ENCODE measurements around the gene PLA2G4B. TPM values are rescaled to one million over a fixed set of nuclear protein-coding genes. Genes with fewer than 3 reads are reported as not detected.

PLA2G4B gene
- total and polyA plus RNA-seq, 4 donors: 5.7 to 13.0 (median 10.6) TPM

GRCh38 chr15:41834096-41834495 is 4.6 kb upstream of the PLA2G4B start:
- Histone ChIP-seq H3K27me3 (ENCODE audit: control insufficient read depth in 3 of 3, insufficient read depth in 3 of 3, low read length in 2 of 3) (no peaks in the 10 kb centered on the region), H3K4me3 (no peak overlapping the region), H3K27ac (ENCODE audit: low read depth in 1 of 2, low read length in 1 of 2) (no peak overlapping the region), H3K36me3 (ENCODE audit: control insufficient read depth in 4 of 4, insufficient read depth in 4 of 4, low read length in 4 of 4) (peaks cover 0 to 16% (median 5%) of the 10 kb centered on the region in 4 donors), H3K4me1 (ENCODE audit: control insufficient read depth in 5 of 5, insufficient read depth in 5 of 5, low read length in 5 of 5) (peaks cover 0 to 21% (median 3%) of the 10 kb centered on the region in 5 donors), H3K9me3 (ENCODE audit: control insufficient read depth in 4 of 4, insufficient read depth in 3 of 4, low read length in 3 of 4) (no peaks in the 10 kb centered on the region), H3K9ac (ENCODE audit: insufficient read depth in 1 of 2, low read length in 2 of 2) (no peak overlapping the region)
- ATAC-seq (ENCODE audit: insufficient read depth, low FRiP score): no peak
- DNase-seq: no peak
- no peak for TF ChIP-seq CTCF (IDR thresholded peaks at IDR 0.05; ENCODE audit: control extremely low read depth, extremely low read depth)
- 70 to 87% methylated on average over 3 of the region's 3 CpGs for WGBS, 2 donors

- DNase-seq (no peak), ATAC-seq (ENCODE audit: insufficient read depth, low FRiP score) (no peak)
- TF ChIP-seq CTCF (IDR thresholded peaks at IDR 0.05; ENCODE audit: control extremely low read depth, extremely low read depth): no peak
- no peak overlapping the region for H3K9ac ChIP-seq (ENCODE audit: insufficient read depth in 1 of 2, low read length in 2 of 2)
- H3K27me3 ChIP-seq (ENCODE audit: control insufficient read depth in 3 of 3, insufficient read depth in 3 of 3, low read length in 2 of 3): no peaks in the 10 kb centered on the region
- H3K4me3 ChIP-seq: no peak overlapping the region
- peaks cover 0 to 15% (median 5%) of the 10 kb centered on the region in 5 donors for H3K4me1 ChIP-seq (ENCODE audit: control insufficient read depth in 5 of 5, insufficient read depth in 5 of 5, low read length in 5 of 5)
- H3K36me3 ChIP-seq (ENCODE audit: control insufficient read depth in 4 of 4, insufficient read depth in 4 of 4, low read length in 4 of 4): peaks cover 0 to 19% (median 7%) of the 10 kb centered on the region in 4 donors
- 63 to 68% methylated on average over 6 of the region's 6 CpGs for WGBS, 2 donors
- no peaks in the 10 kb centered on the region for H3K9me3 ChIP-seq (ENCODE audit: control insufficient read depth in 4 of 4, insufficient read depth in 3 of 4, low read length in 3 of 4)
- peak overlapping the region in 1 of 2 donors; percentile 34 for H3K27ac ChIP-seq (ENCODE audit: low read depth in 1 of 2, low read length in 1 of 2)
Observed at GRCh38 chr15:41836073-41836472, 2.6 kb upstream of the PLA2G4B start.

- Histone ChIP-seq H3K9me3 (ENCODE audit: control insufficient read depth in 4 of 4, insufficient read depth in 3 of 4, low read length in 3 of 4) (no peaks in the 10 kb centered on the region), H3K9ac (ENCODE audit: insufficient read depth in 1 of 2, low read length in 2 of 2) (no peak overlapping the region), H3K4me1 (ENCODE audit: control insufficient read depth in 5 of 5, insufficient read depth in 5 of 5, low read length in 5 of 5) (peaks cover 0 to 12% (median 5%) of the 10 kb centered on the region in 5 donors), H3K27me3 (ENCODE audit: control insufficient read depth in 3 of 3, insufficient read depth in 3 of 3, low read length in 2 of 3) (no peaks in the 10 kb centered on the region), H3K27ac (ENCODE audit: low read depth in 1 of 2, low read length in 1 of 2) (peak overlapping the region in 1 of 2 donors; percentile 34), H3K4me3 (no peak overlapping the region), H3K36me3 (ENCODE audit: control insufficient read depth in 4 of 4, insufficient read depth in 4 of 4, low read length in 4 of 4) (peaks cover 0 to 24% (median 7%) of the 10 kb centered on the region in 4 donors)
- DNase-seq (no peak), ATAC-seq (ENCODE audit: insufficient read depth, low FRiP score) (peak; percentile 30)
- WGBS, 2 donors: 80 to 90% methylated on average over 23 of the region's 23 CpGs
- no peak for TF ChIP-seq CTCF (IDR thresholded peaks at IDR 0.05; ENCODE audit: control extremely low read depth, extremely low read depth)
Observed at GRCh38 chr15:41836713-41837454, 1.8 kb upstream of the PLA2G4B start.

Measured in lung (tissue), 12 donors.